NCI-H345 treated with DMSO at 0.1 percent for 48 hours (cell line): Measurements from ENCODE around the gene CAT.

Source experiments
- DNase-seq: peaks from one replicate; lab custom pipeline; 2025; ENCODE audit not compliant: unreplicated experiment; lab: John Stamatoyannopoulos, UW

CAT gene

DNA sequence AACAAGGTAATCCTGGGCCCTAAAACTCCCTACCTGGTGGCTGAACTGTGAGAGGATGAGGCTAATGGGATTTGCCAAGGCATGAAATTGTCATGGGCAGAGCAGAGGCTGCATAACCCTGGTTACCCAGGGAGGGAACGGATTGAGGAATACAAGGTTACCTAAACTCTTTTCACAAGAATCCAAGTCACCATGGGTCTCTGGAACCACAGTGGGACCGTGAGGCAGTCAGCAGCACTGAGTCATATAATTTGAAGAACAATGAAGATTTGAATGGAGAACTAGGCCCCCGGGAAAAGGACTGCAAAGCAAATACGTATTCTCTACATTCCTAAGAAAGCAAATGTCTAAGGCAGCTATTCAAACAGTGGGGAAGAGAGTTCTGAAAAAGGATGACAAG, 19.8 kb downstream of the CAT start:
- no peak for DNase-seq

DNA sequence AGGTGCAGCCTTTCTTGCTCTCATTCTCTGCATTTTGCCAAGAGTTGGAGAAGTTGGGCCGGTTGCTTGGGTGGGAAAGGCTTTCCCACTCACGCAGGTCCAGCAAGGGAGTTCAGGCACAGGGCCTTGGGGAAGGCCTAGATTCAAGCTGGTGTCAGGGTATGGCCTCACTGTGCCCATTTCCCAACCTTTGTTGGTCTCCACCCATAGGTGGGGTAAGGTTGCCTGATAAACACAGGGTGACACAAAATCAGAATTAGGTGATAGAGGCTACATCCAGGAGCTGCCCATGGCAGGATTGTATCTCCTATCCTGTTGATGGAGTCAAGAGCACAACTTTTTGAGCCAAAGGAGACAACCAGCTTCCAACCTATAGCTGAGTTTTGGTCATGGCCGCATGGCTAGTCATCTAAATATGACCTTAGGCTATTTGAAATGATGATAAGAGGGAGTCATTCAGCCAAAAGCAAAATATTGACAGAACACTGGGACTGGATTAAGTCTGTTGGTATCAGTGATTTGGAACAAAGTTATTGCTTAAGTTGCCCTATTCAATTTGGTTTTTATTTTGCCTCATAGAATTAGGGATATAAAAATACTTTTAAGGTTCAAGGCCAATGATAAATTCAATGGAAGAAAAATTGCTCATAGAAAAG, 20.9 kb downstream of the CAT start:
- DNase-seq: no peak

DNA sequence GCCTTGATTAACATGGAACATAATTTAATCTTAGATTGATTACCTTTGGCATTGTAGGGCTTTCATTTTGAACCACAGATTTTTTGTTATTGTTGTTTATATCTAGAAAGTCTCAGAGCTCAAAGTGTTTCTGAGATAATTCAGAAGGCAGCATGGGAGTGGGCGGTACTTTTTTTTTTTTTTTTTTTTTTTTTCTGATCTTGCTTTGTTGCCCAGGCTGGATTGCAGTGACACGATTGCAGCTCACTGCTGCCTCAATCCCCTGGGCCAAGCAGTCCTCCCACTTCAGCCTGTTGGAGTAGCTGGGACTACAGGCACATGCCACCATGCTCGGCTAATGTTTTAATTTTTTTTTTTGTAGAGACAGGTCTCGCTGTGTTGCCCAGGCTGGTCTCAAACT, 21.5 kb downstream of the CAT start:
- DNase-seq: no peak

DNA sequence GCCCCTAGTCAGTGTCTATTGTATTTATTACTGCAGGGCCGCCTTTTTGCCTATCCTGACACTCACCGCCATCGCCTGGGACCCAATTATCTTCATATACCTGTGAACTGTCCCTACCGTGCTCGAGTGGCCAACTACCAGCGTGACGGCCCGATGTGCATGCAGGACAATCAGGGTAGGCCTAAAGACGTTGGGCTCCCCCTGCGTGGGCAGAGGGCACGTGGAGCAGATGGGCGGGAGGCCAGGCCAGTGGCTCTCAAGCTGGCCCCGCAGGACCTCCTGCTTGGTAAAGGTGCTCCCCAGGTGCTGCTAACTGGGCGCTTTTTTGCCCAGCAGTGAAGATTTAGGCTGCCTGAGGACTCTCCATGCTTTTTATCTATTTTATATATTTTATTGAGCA, 22.5 kb downstream of the CAT start:
- DNase-seq: no peak

DNA sequence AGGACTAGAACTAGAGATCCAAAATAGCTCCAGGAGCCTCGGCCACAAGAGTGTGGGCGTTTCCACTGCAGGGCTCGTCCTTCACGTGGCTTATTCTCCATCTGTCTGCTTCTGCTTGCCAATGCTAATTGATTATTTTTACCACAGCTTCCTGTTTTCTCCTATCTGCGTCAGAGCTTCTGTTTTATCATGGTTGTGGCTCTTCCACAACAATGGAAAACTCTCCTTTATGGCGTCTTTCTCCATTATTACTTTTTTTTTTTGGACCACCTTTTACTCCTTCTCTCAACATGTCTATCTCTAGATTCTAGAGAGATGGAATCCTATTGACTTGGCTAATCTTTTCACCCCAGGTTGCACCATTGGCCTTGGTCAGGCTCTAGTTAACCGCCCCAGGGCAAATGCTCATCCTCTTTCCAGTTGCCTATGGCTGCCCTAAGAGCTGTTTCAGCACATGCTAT, 25.9 kb downstream of the CAT start:
- no peak for DNase-seq

DNA sequence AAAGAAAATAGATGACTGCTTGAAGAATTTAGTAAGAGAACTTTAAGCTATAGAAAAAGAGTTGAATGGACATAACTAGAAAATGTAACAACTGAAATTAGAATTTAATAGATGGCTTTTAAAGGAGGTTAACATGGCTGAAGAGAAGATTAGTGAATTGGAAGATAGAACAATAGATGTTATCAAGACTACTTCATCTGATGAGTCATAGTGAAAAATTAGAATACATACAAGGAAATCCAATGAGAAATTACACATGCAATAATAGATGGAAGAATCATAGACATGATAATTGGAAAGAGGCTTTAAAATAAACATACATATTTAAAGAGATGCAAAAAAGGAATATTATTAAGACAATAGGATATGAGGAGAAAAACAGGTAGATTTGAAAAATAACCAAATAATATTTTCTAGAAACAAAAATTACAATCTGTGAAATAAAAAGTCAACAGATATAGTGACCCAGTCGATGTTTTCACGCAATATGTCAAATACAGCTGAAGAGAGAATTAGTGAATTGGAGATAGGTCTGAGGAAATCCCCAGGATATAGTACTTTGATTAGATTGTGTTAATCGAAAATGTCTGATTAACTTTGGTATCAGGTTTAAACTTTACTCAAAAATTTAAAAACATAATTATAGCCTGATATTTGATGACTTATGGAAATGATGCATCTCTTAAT, 28.2 kb downstream of the CAT start:
- no peak for DNase-seq

GRCh38 chr11:34468209-34468841, 29.6 kb downstream of the CAT start:
- no peak for DNase-seq

DNA sequence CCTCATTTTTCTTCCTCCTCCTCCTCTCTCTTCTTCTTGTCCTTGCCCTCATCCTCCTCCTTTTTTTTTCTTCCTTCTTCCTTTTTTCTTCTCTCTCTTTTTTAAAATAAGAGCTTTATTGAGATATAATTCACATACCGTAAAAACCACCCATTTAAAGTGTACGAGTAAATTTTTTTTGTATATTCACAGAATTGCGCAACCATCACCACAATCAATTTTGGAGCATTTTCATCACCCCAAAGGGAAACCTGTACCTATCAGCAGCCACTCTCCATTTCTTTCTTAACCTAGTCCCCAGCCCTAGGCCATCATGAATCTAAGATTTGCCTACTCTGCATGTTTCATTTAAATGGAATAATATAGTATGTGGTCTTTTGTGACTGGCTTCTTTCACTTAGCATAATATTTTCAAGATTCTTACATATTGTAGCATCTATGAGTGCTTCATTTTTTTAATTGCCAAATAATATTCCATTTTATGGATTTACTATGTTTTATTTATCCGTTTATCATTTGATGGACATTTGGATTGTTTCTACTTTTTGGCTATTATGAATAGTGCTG, 35.0 kb downstream of the CAT start:
- no peak for DNase-seq

DNA sequence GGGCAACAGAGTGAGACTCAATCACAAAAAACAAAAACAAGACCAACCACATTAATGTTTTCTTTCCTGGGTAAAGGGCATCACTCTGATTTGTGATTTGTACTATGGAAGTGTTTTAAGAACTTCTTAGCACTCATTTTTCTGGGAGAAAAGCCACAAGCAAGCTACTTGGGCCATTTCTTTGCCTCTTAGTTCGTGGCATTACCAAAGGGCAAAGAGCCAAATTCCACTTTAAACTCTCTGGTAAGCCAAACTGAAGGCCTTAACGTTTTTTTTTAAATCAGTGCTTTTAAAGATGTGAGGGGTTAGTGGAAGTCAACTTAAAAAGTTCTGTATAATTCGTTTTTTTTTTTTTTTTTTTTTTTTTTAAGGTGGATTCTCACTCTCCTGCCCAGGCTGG, 36.9 kb downstream of the CAT start:
- DNase-seq: no peak

DNA sequence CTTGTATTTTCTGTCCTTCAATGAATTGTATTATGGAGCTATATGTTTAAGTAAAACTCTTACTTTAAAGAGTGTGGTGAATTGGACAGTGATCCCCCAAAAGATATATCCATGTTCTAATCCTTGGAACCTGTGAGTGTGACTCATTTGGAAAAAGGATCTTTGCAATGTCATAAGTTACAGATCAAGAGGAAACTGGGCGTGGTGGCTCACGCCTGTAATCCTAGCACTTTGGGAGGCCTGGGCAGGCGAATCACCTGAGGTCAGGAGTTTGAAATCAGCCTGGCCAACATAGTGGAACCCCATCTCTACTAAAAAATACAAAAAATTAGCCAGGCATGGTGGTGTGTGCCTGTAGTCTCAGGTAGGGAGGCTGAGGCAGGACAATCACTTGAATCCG, 38.1 kb downstream of the CAT start:
- DNase-seq: no peak

DNA sequence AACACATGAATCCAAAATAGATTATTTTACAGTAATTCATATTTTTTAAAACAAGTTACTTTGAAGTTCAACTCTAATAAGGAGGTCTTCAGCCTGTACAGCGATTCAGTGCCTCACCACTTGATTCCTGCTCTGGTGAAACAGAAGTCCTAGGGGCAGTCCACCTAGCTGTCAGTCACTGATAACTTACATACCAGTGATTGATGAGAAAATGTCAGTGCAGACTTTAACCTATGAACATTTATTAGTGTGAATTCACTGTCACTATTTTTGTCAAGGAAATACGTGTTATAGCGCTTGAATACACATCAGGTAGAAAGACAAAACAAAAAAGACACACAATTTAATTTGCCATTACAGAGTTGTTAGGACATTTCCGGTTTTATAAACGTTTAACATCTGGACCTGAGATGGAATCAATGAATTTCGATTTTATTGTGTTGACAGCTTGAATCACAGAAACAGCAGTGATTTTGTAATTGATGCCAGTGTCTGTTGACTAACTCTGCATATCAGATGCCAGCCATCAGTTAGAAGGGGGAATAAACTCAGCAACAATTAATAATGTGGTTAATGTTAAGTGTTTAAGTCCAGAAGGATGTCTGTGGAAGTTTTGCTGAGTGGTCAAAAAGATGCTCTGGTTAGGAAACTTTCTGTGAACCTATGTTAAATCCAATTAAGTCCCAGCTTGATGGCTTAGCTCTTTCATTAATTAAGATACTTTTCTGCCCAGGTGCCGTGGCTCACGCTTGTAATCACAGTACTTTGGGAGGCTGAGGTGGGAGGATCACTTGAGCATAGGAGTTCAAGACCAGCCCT, 40.3 kb downstream of the CAT start:
- no peak for DNase-seq

- DNase-seq: no peak
Measured at GRCh38 chr11:34480314-34480713, 41.6 kb downstream of the CAT start.

- DNase-seq: no peak
Measured at GRCh38 chr11:34481307-34481706, 42.6 kb downstream of the CAT start.

DNA sequence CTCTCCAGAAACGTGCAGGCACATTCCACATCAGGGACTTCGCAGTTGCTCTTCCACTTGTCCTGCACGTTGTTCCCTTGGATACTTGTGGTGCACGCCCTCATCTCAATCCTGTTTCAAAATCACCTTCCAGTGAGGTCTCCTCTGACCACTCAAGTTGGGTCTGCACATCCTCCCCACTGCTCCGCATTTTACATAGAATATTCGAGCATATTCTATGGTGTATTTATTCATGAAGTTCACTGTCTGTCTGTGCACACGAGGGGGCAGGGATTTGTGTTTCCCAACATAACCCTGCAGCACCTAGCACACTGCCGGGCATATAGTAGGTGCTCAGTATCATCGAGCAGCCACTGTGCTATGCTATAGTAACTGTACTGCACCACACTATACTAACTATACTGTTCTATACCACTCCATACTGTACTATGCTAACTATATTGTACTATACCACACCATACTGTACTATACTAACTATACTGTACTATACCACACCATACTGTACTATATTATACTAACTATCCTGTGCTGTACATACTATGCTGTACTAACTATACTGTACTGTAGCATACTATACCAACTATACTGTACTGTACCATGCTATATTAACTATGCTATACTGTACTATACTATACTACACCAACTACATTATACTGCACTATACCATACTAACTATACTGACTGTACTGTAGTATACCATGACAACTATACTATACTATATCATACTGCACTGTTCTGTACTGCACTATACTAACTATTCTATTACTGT, 44.6 kb downstream of the CAT start:
- DNase-seq: no peak

- DNase-seq: no peak
Measured at GRCh38 chr11:34487430-34487829, 48.7 kb downstream of the CAT start.

- no peak for DNase-seq
Measured at GRCh38 chr11:34488855-34489557, 50.3 kb downstream of the CAT start.

DNA sequence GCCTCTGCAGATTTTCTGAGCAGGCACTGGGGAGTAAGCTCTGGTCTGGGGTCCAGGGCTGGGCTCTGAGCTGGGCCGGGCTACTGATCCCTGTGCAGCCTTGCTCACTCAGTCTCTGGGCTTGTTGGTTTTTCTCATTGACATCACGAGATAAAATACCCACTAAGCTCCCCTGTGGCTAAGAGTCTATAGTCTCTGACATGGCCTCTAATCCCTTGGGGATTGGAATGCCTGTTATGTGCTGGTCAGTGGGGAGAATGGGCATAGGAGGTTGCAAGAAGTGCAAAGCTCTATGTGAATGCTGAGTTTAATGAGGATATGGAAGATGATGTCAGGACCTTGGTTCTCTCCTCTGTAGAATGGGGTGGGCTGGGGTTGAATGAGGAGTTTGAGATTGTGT, 51.6 kb downstream of the CAT start:
- DNase-seq: no peak

- peak; percentile 47 for DNase-seq
Measured at GRCh38 chr11:34492806-34493414, 54.2 kb downstream of the CAT start.

- no peak for DNase-seq
Measured at GRCh38 chr11:34493468-34493867, 54.7 kb downstream of the CAT start.
